ENCODE measurements around the gene GAL3ST3. TPM values are rescaled to one million over a fixed set of nuclear protein-coding genes. Genes with fewer than 3 reads are reported as not detected.

GAL3ST3 gene
- polyA plus RNA-seq, 1 donor (not counting 4 experiments of a cell fraction or from before 2014, with no cell fraction given), result not detected

DNA sequence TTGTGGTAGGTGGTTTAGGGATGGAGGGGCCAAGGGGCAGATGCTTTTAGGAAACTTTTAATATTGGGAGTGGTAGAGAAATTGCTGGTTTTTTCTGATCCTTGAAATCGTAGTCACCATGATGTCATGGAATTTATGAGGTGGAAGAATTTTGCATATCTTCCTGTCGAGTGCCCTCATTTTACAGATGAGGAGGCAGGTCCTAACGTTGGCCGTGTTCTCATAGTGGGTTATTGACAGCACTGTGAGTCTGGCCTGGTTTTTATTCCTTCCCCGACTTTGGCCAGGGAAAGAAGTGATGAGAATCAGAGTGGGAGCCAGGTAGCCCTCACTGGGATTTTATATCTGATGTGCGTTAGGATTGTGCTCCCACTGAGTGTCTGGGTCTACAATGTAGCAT is 12.3 kb upstream of the GAL3ST3 start:
- no peak for TF ChIP-seq EZH2 (IDR thresholded peaks at IDR 0.05; ENCODE audit: low read length)
- TF ChIP-seq, protein P1, sequence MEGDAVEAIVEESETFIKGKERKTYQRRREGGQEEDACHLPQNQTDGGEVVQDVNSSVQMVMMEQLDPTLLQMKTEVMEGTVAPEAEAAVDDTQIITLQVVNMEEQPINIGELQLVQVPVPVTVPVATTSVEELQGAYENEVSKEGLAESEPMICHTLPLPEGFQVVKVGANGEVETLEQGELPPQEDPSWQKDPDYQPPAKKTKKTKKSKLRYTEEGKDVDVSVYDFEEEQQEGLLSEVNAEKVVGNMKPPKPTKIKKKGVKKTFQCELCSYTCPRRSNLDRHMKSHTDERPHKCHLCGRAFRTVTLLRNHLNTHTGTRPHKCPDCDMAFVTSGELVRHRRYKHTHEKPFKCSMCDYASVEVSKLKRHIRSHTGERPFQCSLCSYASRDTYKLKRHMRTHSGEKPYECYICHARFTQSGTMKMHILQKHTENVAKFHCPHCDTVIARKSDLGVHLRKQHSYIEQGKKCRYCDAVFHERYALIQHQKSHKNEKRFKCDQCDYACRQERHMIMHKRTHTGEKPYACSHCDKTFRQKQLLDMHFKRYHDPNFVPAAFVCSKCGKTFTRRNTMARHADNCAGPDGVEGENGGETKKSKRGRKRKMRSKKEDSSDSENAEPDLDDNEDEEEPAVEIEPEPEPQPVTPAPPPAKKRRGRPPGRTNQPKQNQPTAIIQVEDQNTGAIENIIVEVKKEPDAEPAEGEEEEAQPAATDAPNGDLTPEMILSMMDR (optimal IDR thresholded peaks at IDR 0.05 in 1 of 3, IDR thresholded peaks at IDR 0.05 in 1 of 3, conservative IDR thresholded peaks at IDR 0.05 in 1 of 3; ENCODE audit: extremely low read depth in 1 of 3, insufficient read depth in 2 of 3, low read length in 3 of 3), result no peak
- Histone ChIP-seq H3K9me3 (ENCODE audit: control insufficient read depth, low read depth, low read length) (no peaks in the 10 kb centered on the region), H3K9ac (ENCODE audit: control insufficient read depth, extremely low read depth, insufficient read depth, low read length) (no peak overlapping the region), H2AFZ (ENCODE audit: control insufficient read depth, low read length) (no peak overlapping the region), H3K9me1 (ENCODE audit: control insufficient read depth, extremely low read depth, insufficient read depth, low read length) (peaks cover 3% of the 10 kb centered on the region), H3K79me2 (ENCODE audit: control insufficient read depth, insufficient read depth, low read length) (peaks cover 20% of the 10 kb centered on the region), H3K4me2 (ENCODE audit: control insufficient read depth, extremely low read depth, insufficient read depth, low read depth, low read length) (no peak overlapping the region), H3K4me3 (ENCODE audit: control insufficient read depth in 2 of 3, extremely low read depth in 1 of 3, insufficient read depth in 2 of 3, low read depth in 1 of 3, low read length in 3 of 3) (no peak overlapping the region), H4K20me1 (ENCODE audit: control insufficient read depth, extremely low read depth, insufficient read depth, low read length) (no peaks in the 10 kb centered on the region), H3K36me3 (ENCODE audit: control insufficient read depth in 2 of 2, extremely low read depth in 1 of 2, insufficient read depth in 2 of 2, low read length in 2 of 2) (peaks cover 55 to 70% of the 10 kb centered on the region in 2 experiments), H3K4me1 (ENCODE audit: control insufficient read depth, extremely low read depth, insufficient read depth, low read length) (peaks cover 16% of the 10 kb centered on the region), H3K27ac (ENCODE audit: control insufficient read depth, insufficient read depth, low read length) (no peak overlapping the region), H3K27me3 (ENCODE audit: control insufficient read depth, extremely low read depth, insufficient read depth, low read length) (no peaks in the 10 kb centered on the region)
- DNase-seq (ENCODE audit: low read depth, low spot score) (no peak), FAIRE-seq (no peak)
- dilution Hi-C loops (cut with MboI; ENCODE audit: extremely low pct_ligation_motif_present, low sequenced_read_pairs), result no loop called here

GRCh38 chr11:66059966-66060680 is 11.2 kb upstream of the GAL3ST3 start:
- Histone ChIP-seq H2AFZ (ENCODE audit: control insufficient read depth, low read length) (no peak overlapping the region), H3K27ac (ENCODE audit: control insufficient read depth, insufficient read depth, low read length) (peak overlapping the region; percentile 60), H3K4me1 (ENCODE audit: control insufficient read depth, extremely low read depth, insufficient read depth, low read length) (peaks cover 16% of the 10 kb centered on the region), H3K36me3 (ENCODE audit: control insufficient read depth in 2 of 2, extremely low read depth in 1 of 2, insufficient read depth in 2 of 2, low read length in 2 of 2) (peaks cover 60 to 74% of the 10 kb centered on the region in 2 experiments), H3K4me3 (ENCODE audit: control insufficient read depth in 2 of 3, extremely low read depth in 1 of 3, insufficient read depth in 2 of 3, low read depth in 1 of 3, low read length in 3 of 3) (no peak overlapping the region), H4K20me1 (ENCODE audit: control insufficient read depth, extremely low read depth, insufficient read depth, low read length) (no peaks in the 10 kb centered on the region), H3K9me3 (ENCODE audit: control insufficient read depth, low read depth, low read length) (no peaks in the 10 kb centered on the region), H3K9ac (ENCODE audit: control insufficient read depth, extremely low read depth, insufficient read depth, low read length) (peak overlapping the region; percentile 42), H3K79me2 (ENCODE audit: control insufficient read depth, insufficient read depth, low read length) (peaks cover 24% of the 10 kb centered on the region), H3K9me1 (ENCODE audit: control insufficient read depth, extremely low read depth, insufficient read depth, low read length) (peaks cover 3% of the 10 kb centered on the region), H3K4me2 (ENCODE audit: control insufficient read depth, extremely low read depth, insufficient read depth, low read depth, low read length) (peak overlapping the region; percentile 52), H3K27me3 (ENCODE audit: control insufficient read depth, extremely low read depth, insufficient read depth, low read length) (no peaks in the 10 kb centered on the region)
- DNase-seq (ENCODE audit: low read depth, low spot score), result no peak
- FAIRE-seq, result no peak
- TF ChIP-seq EZH2 (IDR thresholded peaks at IDR 0.05; ENCODE audit: low read length), result no peak
- TF ChIP-seq, protein P1 (optimal IDR thresholded peaks at IDR 0.05 in 1 of 3, IDR thresholded peaks at IDR 0.05 in 1 of 3, conservative IDR thresholded peaks at IDR 0.05 in 1 of 3; ENCODE audit: extremely low read depth in 1 of 3, insufficient read depth in 2 of 3, low read length in 3 of 3), result no peak
- dilution Hi-C loops (cut with MboI; ENCODE audit: extremely low pct_ligation_motif_present, low sequenced_read_pairs), result no loop called here

All from keratinocyte (primary cell).